CD4-positive, alpha-beta memory T cell (primary cell): ENCODE results near the gene GPER1. TPM values are rescaled to one million over a fixed set of nuclear protein-coding genes. Genes with fewer than 3 reads are reported as not detected.
A peak's percentile ranks its signal among the peaks of the same experiment; 100 is the strongest.

Experiments used
- CTCF ChIA-PET: fragments of 350-600 bp; sonication (Branson Sonifier 250); formaldehyde crosslinking; loops from one replicate; lab custom pipeline; 2021; ENCODE audit warnings: inconsistent platforms; ENCODE audit not compliant: partially characterized antibody; lab: Charles Lee
- POLR2A ChIA-PET: fragments of 350-600 bp; sonication (Branson Sonifier 250); formaldehyde crosslinking; loops from one replicate; lab custom pipeline; 2021; ENCODE audit not compliant: partially characterized antibody; lab: Charles Lee
- DNase-seq, 5 donors: peaks; one replicate each; pipeline versions ENCODE4 v3.0.0 to v3.0.0-alpha.2; 2020 to 2022; ENCODE audit warnings: mixed read lengths in 1 of 5
- H3K27ac ChIP-seq: one replicate; pipeline ENCODE4 v1.7.0; 2013; ENCODE audit warnings: low read depth, low read length
- H3K27me3 ChIP-seq: 2 replicates; pipeline ENCODE4 v1.7.0; 2013; ENCODE audit warnings: mild to moderate bottlenecking, low read length, moderate library complexity; ENCODE audit not compliant: insufficient read depth
- H3K36me3 ChIP-seq: 2 replicates; pipeline ENCODE4 v1.7.0; 2013; ENCODE audit warnings: mild to moderate bottlenecking, low read length, moderate library complexity; ENCODE audit not compliant: insufficient read depth
- H3K4me1 ChIP-seq: 2 replicates; pipeline ENCODE4 v1.7.0; 2013; ENCODE audit warnings: mild to moderate bottlenecking, low read length, moderate library complexity; ENCODE audit not compliant: insufficient read depth
- H3K4me3 ChIP-seq, 2 donors: one replicate each; pipeline ENCODE4 v1.7.0; 2013; ENCODE audit warnings: low read length in 2 of 2, mild to moderate bottlenecking in 1 of 2
- H3K9me3 ChIP-seq, 2 donors: one replicate each; pipeline ENCODE4 v1.7.0; 2013; ENCODE audit warnings: low read length in 2 of 2, control low read depth in 1 of 2; ENCODE audit not compliant: control insufficient read depth in 1 of 2
- H3K27ac Mint-ChIP-seq, 7 donors: one replicate each; pipeline ENCODE4 v1.8.0; 2020 to 2021; ENCODE audit warnings: mixed read lengths in 7 of 7, mild to moderate bottlenecking in 6 of 7, inconsistent platforms in 3 of 7, moderate library complexity in 3 of 7
- H3K27me3 Mint-ChIP-seq, 2 donors: one replicate each; pipeline ENCODE4 v1.8.0; 2020 to 2021; ENCODE audit warnings: mixed read lengths in 2 of 2
- H3K36me3 Mint-ChIP-seq, 2 donors: one replicate each; pipeline ENCODE4 v1.8.0; 2020 to 2021; ENCODE audit warnings: mixed read lengths in 2 of 2, inconsistent platforms in 1 of 2, mild to moderate bottlenecking in 1 of 2
- H3K4me1 Mint-ChIP-seq, 4 donors: one replicate each; pipeline ENCODE4 v1.8.0; 2020 to 2021; ENCODE audit warnings: mixed read lengths in 4 of 4, mild to moderate bottlenecking in 1 of 4
- H3K4me3 Mint-ChIP-seq, 8 donors: one replicate each; pipeline ENCODE4 v1.8.0; 2020 to 2021; ENCODE audit warnings: mixed read lengths in 8 of 8, mild to moderate bottlenecking in 7 of 8, moderate library complexity in 6 of 8, inconsistent platforms in 3 of 8
- H3K9me3 Mint-ChIP-seq, 8 donors: one replicate each; pipeline ENCODE4 v1.8.0; 2020 to 2021; ENCODE audit warnings: mixed read lengths in 8 of 8, mild to moderate bottlenecking in 5 of 8, inconsistent platforms in 3 of 8, moderate library complexity in 1 of 8
- intact Hi-C: fragments of 100-400 bp; cut with micrococcal nuclease; formaldehyde crosslinking; loops from one replicate; pipeline ENCODE4 v1.15.1; 2023
- polyA plus RNA-seq, 2 donors: library from polyadenylated mRNA; unstranded; fragments of 300-500 nt; fragmentation: Illumina TruSeq; gene quantifications; one replicate each; pipeline ENCODE4 v1.2.3, GENCODE V29; 2021
- total RNA-seq, 2 experiments: library from RNA; stranded (reverse); gene quantifications; one replicate each; pipeline ENCODE4 v1.2.3, GENCODE V29; 2021

GPER1 gene
- total and polyA plus RNA-seq, 4 experiments from 2014 or later: not detected

DNA sequence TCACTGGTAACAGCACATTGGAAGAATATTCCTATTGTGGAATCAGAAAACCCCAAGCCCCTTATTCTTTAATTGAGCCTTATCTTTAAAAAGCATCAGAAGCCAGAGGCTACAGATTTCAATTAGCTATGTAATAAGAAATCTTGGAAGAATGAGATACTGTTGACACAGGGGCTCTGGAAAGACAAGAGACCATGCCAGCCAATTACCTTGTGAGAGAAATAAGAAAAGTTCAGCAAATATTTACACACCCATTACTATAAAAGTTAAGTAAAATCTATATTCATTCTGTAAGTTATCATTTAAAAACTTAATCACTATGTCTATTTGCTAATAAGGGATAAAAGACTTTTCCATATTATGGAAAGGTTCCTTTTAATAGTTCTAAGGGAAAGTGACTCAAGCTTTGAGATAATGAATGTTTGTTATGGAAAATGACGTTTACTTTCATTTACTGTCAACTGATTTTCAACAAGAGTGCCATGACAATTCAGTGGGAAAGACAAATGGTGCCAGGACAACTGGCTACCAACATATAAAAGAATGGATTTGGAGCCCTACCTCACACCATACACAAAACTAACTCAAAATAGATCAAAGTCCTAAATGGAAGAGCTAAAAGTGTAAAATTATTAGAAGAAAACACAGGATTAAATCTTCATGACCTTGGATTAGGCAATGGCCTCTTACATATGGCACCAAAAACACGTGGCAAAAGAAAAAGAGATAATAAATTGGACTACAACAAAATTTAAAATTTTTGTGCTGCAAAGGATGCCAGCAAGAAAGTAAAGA is 43.8 kb downstream of the GPER1 start:
- H3K9me3 Mint-ChIP-seq: no peaks in the 10 kb centered on the region
- Histone ChIP-seq H3K4me3 (no peak overlapping the region), H3K9me3 (no peaks in the 10 kb centered on the region), H3K4me1 (peaks cover 1% of the 10 kb centered on the region), H3K27ac (no peak overlapping the region), H3K36me3 (no peaks in the 10 kb centered on the region), H3K27me3 (no peaks in the 10 kb centered on the region)
- H3K4me3 Mint-ChIP-seq: no peak overlapping the region
- POLR2A ChIA-PET: no interaction called here
- DNase-seq: no peak
- H3K27me3 Mint-ChIP-seq: no peaks in the 10 kb centered on the region
- H3K4me1 Mint-ChIP-seq: peaks cover 2 to 5% (median 3%) of the 10 kb centered on the region in 4 donors
- H3K36me3 Mint-ChIP-seq: peaks cover 6% of the 10 kb centered on the region in 2 donors
- intact Hi-C loops: no loop called here
- CTCF ChIA-PET: interaction anchor here (1.5 kb wide), 2 partner anchors 41 to 138 kb away, joined by 3 to 4 read pairs; no protein-coding TSS in a partner anchor
- H3K27ac Mint-ChIP-seq: no peak overlapping the region

DNA sequence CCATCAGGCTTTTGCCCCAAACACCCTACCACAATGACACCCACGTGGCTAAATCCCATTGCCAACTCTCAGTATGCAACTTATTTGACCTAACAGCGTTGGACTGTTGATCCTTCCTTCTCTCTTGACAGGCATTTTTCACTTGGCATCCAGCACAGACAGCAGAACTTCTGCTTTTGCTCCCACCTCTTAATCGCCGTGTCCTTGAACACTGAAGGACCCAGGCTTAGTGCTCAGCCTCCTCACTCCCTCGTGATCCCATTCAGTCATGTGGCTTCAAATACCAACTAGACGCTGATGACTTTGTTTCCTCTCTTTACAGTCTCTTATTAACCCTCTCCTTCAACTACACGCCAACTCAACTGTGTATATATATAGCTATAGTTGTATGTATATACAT is 47.0 kb downstream of the GPER1 start:
- Histone ChIP-seq H3K4me1 (peaks cover 15% of the 10 kb centered on the region), H3K27ac (no peak overlapping the region), H3K27me3 (no peaks in the 10 kb centered on the region), H3K4me3 (no peak overlapping the region), H3K9me3 (no peaks in the 10 kb centered on the region), H3K36me3 (no peaks in the 10 kb centered on the region)
- H3K4me3 Mint-ChIP-seq: no peak overlapping the region
- H3K27me3 Mint-ChIP-seq: no peaks in the 10 kb centered on the region
- H3K27ac Mint-ChIP-seq: no peak overlapping the region
- H3K36me3 Mint-ChIP-seq: peaks cover 3 to 6% of the 10 kb centered on the region in 2 donors
- CTCF ChIA-PET: no interaction called here
- H3K4me1 Mint-ChIP-seq: peaks cover 11 to 26% (median 16%) of the 10 kb centered on the region in 4 donors
- POLR2A ChIA-PET: interaction anchor here (1.1 kb wide), 1 partner anchor 23 kb away, joined by 4 read pairs; no protein-coding TSS in a partner anchor
- DNase-seq: no peak
- no peaks in the 10 kb centered on the region for H3K9me3 Mint-ChIP-seq
- intact Hi-C loops: no loop called here

DNA sequence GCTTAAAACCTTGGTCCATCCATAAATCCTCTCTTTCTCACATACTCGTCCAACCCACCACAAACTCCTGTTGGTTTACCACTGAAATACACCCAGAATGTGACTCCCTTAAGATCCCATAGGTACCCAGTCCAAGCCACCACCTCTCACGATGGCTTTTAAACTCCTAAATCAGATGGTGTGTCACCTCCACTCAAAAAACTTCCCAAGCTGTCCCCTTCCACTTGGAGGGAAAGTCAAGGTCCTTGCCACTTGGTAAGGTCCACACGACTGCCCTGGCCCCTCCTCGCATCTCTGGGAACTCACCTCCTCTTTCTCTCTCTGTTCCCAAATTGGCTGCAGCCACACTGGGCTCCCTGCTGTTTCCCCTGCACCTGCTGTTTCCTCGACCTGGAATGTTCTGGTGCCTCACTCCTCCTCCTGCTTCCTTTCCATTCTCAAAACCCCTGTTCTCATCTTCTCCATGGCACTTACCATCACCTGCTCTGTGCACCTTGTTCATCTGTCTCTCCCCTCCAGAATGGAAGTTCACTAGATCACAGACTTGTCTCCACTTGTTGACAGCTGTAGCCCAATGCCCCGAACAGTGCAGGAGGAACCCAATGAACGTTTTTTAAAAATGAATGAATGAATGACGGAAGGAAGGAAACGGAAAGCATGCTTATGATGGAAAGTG is 49.1 kb downstream of the GPER1 start:
- Mint-ChIP-seq H3K36me3 (peaks cover under 1 to 3% of the 10 kb centered on the region in 2 donors), H3K27me3 (no peaks in the 10 kb centered on the region), H3K9me3 (no peaks in the 10 kb centered on the region), H3K4me1 (peaks cover 10 to 26% (median 16%) of the 10 kb centered on the region in 4 donors), H3K27ac (peak overlapping the region; percentile 53 to 96 (median 92)), H3K4me3 (peak overlapping the region; percentile 79 to 94 (median 90))
- Histone ChIP-seq H3K4me3 (peak overlapping the region; percentile 63 to 94), H3K36me3 (no peaks in the 10 kb centered on the region), H3K27ac (peak overlapping the region; percentile 76), H3K9me3 (no peaks in the 10 kb centered on the region), H3K27me3 (no peaks in the 10 kb centered on the region), H3K4me1 (peaks cover 15% of the 10 kb centered on the region)
- POLR2A ChIA-PET: interaction anchor here (1.9 to 4.1 kb wide), 2 partner anchors 20 to 24 kb away, joined by 25 to 39 read pairs; partner anchors contain the start of gene ZFAND2A
- CTCF ChIA-PET: interaction anchor here (1.1 to 3.1 kb wide), 4 partner anchors 14 to 40 kb away, joined by 3 to 13 read pairs (median 6); partner anchors contain the start of gene ZFAND2A
- no peak for DNase-seq
- intact Hi-C loops: no loop called here

DNA sequence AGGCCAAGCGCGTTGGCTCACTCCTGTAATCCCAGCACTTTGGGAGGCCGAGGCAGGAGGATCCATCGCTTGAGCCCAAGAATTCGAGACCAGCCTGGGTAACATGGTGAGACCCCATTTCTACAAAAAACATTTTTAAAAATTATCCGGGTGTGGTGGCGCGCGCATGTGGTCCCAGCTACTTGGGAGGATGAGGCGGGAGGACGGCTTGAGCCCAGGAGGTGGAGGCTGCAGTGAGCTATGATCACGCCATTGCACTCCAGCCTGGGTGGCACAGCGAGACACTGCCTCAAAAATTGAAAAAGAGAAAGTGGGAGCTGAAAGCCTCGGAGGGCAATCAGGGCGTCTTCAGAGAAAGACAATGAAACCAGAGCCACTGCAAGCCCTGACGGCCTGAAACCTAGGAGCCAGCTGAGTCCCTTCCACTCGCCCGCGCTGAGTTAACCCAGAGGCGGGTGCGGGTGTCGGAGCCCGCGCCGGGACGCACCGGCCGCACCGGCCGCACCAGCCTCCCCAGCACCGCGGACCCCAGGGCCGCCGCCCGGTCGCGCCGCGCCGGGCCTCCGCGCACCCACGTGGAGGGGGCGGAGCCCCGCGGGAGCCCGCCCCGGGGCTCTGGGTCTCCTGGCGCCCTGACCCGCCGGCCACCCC is 49.7 kb downstream of the GPER1 start:
- peak overlapping the region; percentile 90 to 97 (median 93) for H3K27ac Mint-ChIP-seq
- Histone ChIP-seq H3K4me1 (peaks cover 15% of the 10 kb centered on the region), H3K36me3 (no peaks in the 10 kb centered on the region), H3K27me3 (no peaks in the 10 kb centered on the region), H3K4me3 (peak overlapping the region; percentile 63 to 94), H3K9me3 (no peaks in the 10 kb centered on the region), H3K27ac (peak overlapping the region; percentile 76)
- H3K36me3 Mint-ChIP-seq: peaks cover 0 to 3% of the 10 kb centered on the region in 2 donors
- no peaks in the 10 kb centered on the region for H3K9me3 Mint-ChIP-seq
- ChIA-PET CTCF (interaction anchor here (1.0 to 3.1 kb wide), 6 partner anchors 13 to 51 kb away, joined by 3 to 14 read pairs (median 8); partner anchors contain the start of gene ZFAND2A), POLR2A (interaction anchor here (0.7 to 4.1 kb wide), 5 partner anchors 11 to 1216 kb away, joined by 3 to 39 read pairs (median 3); partner anchors contain the start of gene ZFAND2A)
- peaks cover 10 to 26% (median 16%) of the 10 kb centered on the region in 4 donors for H3K4me1 Mint-ChIP-seq
- DNase-seq: no peak
- intact Hi-C loops: loop anchor here (1.0 kb wide), 2 partner anchors 23 to 261 kb away; partner anchors contain the start of genes GET4 and ZFAND2A
- peak overlapping the region; percentile 86 to 95 (median 92) for H3K4me3 Mint-ChIP-seq
- H3K27me3 Mint-ChIP-seq: no peaks in the 10 kb centered on the region

DNA sequence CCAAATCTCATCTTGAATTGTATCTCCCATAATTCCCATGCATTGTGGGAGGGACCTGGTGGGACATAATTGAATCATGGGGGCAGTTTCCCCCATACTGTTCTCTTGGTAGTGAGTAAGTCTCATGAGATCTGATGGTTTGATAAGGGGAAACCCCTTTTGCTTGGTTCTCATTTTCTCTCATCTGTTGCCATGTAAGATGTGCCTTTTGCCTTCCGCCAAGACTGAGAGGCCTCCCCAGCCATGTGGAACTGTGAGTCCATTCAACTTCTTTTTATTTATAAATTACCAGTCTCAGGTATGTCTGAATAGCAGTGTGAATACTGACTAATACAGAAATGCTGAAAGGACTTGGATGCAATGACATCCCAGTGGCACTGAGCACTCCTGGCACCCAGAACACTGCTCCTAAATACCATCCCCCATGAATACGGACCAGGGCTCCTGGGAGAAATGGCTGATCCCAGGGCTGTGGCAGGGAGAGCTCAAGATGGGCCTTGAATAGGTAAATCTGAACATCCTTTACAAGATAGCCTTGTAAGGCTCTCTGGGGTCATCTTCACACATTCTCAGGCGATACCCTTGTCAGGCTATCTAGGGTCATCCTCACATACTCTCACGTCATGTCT is 52.7 kb downstream of the GPER1 start:
- peaks cover 15% of the 10 kb centered on the region for H3K4me1 ChIP-seq
- CTCF ChIA-PET: interaction anchor here (0.9 to 3.1 kb wide), 4 partner anchors 10 to 72 kb away, joined by 3 to 14 read pairs (median 9); no protein-coding TSS in a partner anchor
- H3K27ac Mint-ChIP-seq: peak overlapping the region in 3 of 7 donors; percentile 48 to 78 (median 59)

DNA sequence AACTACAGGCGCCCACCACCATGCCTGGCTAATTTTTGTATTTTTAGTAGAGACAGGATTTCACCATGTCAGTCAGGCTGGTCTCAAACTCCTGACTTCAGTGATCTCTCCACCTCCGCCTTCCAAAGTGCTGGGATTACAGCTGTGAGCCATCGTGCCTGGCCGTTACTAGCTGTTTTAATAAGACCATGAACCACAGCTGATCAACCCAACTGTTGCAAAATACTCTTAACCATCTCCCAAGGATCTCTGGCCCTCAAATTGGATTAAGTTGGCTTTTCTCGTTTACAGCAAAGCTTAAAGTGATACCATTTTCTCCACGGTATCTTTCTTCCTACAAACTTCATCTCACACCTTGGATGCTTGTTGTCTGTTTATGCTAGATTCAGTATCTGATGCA is 53.7 kb downstream of the GPER1 start:
- no peak overlapping the region for H3K4me3 ChIP-seq
- H3K27ac ChIP-seq: no peak overlapping the region
- H3K9me3 ChIP-seq: no peaks in the 10 kb centered on the region
- ChIA-PET POLR2A (interaction anchor here (0.8 kb wide), 1 partner anchor 28 kb away, joined by 3 read pairs; no protein-coding TSS in a partner anchor), CTCF (interaction anchor here (1.2 kb wide), 1 partner anchor 10 kb away, joined by 4 read pairs; no protein-coding TSS in a partner anchor)
- no peaks in the 10 kb centered on the region for H3K36me3 ChIP-seq
- H3K4me1 ChIP-seq: peaks cover 14% of the 10 kb centered on the region
- Mint-ChIP-seq H3K4me3 (no peak overlapping the region), H3K9me3 (no peaks in the 10 kb centered on the region), H3K27me3 (no peaks in the 10 kb centered on the region), H3K27ac (no peak overlapping the region), H3K36me3 (peaks cover 0 to 3% of the 10 kb centered on the region in 2 donors), H3K4me1 (peaks cover 7 to 23% (median 13%) of the 10 kb centered on the region in 4 donors)
- no peak for DNase-seq
- no peaks in the 10 kb centered on the region for H3K27me3 ChIP-seq
- intact Hi-C loops: no loop called here

More for the DNA sequence above, 52.7 kb downstream of the GPER1 start:
- DNase-seq: no peak
- POLR2A ChIA-PET: interaction anchor here (4.1 kb wide), 1 partner anchor 20 kb away, joined by 39 read pairs; the partner anchor contains the start of gene ZFAND2A
- intact Hi-C loops: no loop called here
- H3K9me3 Mint-ChIP-seq: no peaks in the 10 kb centered on the region
- H3K4me1 Mint-ChIP-seq: peaks cover 8 to 26% (median 15%) of the 10 kb centered on the region in 4 donors
- Histone ChIP-seq H3K27ac (no peak overlapping the region), H3K4me3 (no peak overlapping the region), H3K9me3 (no peaks in the 10 kb centered on the region), H3K36me3 (no peaks in the 10 kb centered on the region), H3K27me3 (no peaks in the 10 kb centered on the region)
- H3K4me3 Mint-ChIP-seq: peak overlapping the region in 4 of 8 donors; percentile 6 to 51 (median 23)
- H3K36me3 Mint-ChIP-seq: peaks cover 0 to 3% of the 10 kb centered on the region in 2 donors
- H3K27me3 Mint-ChIP-seq: no peaks in the 10 kb centered on the region
